GM12873 (cell line): ENCODE measurements around the gene PCBP4.

Source experiments
- CTCF ChIP-seq: IDR thresholded peaks from 2 replicates; pipeline ENCODE4 v1.5.1; 2012; ENCODE audit warnings: low read depth, mild to moderate bottlenecking, moderate library complexity, low read length, control low read depth; ENCODE audit not compliant: insufficient read depth; ENCODE audit errors: missing control alignments

Gene PCBP4

GRCh38 chr3:51949121-51949520 is 18.1 kb downstream of the PCBP4 start:
- no peak for TF ChIP-seq CTCF

GRCh38 chr3:51948016-51948580 is 19.2 kb downstream of the PCBP4 start:
- TF ChIP-seq CTCF: no peak

GRCh38 chr3:51947215-51947900 is 19.9 kb downstream of the PCBP4 start:
- no peak for TF ChIP-seq CTCF

GRCh38 chr3:51946796-51947195 is 20.5 kb downstream of the PCBP4 start:
- no peak for TF ChIP-seq CTCF

- TF ChIP-seq CTCF: no peak
Observed at GRCh38 chr3:51945926-51946705, 21.1 kb downstream of the PCBP4 start.

- no peak for TF ChIP-seq CTCF
Observed at GRCh38 chr3:51945031-51945840, 22.0 kb downstream of the PCBP4 start.
